ENCODE data around the gene CUL7.
"Not testable (repeated sequence)": the region's sequence is repeated elsewhere in the genome, so short reads cannot be mapped to it uniquely, and the experiment has no call there.

GRCh38 chr6:43081922-43082321 is 28.3 kb upstream of the CUL7 start:
- not testable (repeated sequence) for TF ChIP-seq POLR2AphosphoS5 (IDR thresholded peaks at IDR 0.05; ENCODE audit: borderline replicate concordance, low read depth, low read length); EZH2 (IDR thresholded peaks at IDR 0.05); FOXP2 (optimal IDR thresholded peaks at IDR 0.05; ENCODE audit: control extremely low read depth, extremely low read length, insufficient read depth)
